ENCODE data around the gene MFF.
A peak's percentile ranks its signal among the peaks of the same experiment; 100 is the strongest.

MFF gene

GRCh38 chr2:227404585-227405271, 79.7 kb downstream of the MFF start:
- DNase-seq (ENCODE audit: insufficient read length, low spot score) (no peak), FAIRE-seq (no peak)
- TF ChIP-seq, protein P1, sequence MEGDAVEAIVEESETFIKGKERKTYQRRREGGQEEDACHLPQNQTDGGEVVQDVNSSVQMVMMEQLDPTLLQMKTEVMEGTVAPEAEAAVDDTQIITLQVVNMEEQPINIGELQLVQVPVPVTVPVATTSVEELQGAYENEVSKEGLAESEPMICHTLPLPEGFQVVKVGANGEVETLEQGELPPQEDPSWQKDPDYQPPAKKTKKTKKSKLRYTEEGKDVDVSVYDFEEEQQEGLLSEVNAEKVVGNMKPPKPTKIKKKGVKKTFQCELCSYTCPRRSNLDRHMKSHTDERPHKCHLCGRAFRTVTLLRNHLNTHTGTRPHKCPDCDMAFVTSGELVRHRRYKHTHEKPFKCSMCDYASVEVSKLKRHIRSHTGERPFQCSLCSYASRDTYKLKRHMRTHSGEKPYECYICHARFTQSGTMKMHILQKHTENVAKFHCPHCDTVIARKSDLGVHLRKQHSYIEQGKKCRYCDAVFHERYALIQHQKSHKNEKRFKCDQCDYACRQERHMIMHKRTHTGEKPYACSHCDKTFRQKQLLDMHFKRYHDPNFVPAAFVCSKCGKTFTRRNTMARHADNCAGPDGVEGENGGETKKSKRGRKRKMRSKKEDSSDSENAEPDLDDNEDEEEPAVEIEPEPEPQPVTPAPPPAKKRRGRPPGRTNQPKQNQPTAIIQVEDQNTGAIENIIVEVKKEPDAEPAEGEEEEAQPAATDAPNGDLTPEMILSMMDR (IDR thresholded peaks at IDR 0.05; ENCODE audit: insufficient read depth, missing control alignments) = no peak

GRCh38 chr2:227406177-227407031, 81.4 kb downstream of the MFF start:
- DNase-seq (ENCODE audit: insufficient read length, low spot score) (peak; percentile 46), FAIRE-seq (no peak)
- TF ChIP-seq, protein P1 (IDR thresholded peaks at IDR 0.05; ENCODE audit: insufficient read depth, missing control alignments) = peak; percentile 83

Measured in D721Med (cell line).